Esophagus (tissue), 2 donors: ENCODE data around the gene DVL3. TPM values are rescaled to one million over a fixed set of nuclear protein-coding genes. Genes with fewer than 3 reads are reported as not detected.

Experiments used
- polyA plus RNA-seq, 2 donors: library from polyadenylated mRNA; stranded (reverse); fragments of 200-250 nt; gene quantifications; one replicate each; pipeline ENCODE4 v1.2.3, GENCODE V29; 2013
- donor health status: healthy with polysubstance abuse.
- donor health status: Bipolar disorder and iron deficiency.

DVL3 gene
- polyA plus RNA-seq, 2 donors, result 27.2 to 31.6 TPM

Other genes starting within 250 kb of the DVL3 start
- 10 to 100 TPM; 19.2 to 56.0 TPM for gene ABCC5, start 137.5 kb upstream of the DVL3 start, polyA plus RNA-seq
- gene HTR3D, start 123.6 kb upstream of the DVL3 start, polyA plus RNA-seq, result not detected
- gene HTR3C, start 102.3 kb upstream of the DVL3 start, polyA plus RNA-seq, result not detected
- gene HTR3E, start 58.3 kb upstream of the DVL3 start, polyA plus RNA-seq, result not detected
- 10 to 100 TPM; 31.0 to 37.7 TPM for gene EIF2B5, start 20.0 kb upstream of the DVL3 start, polyA plus RNA-seq
- gene AP2M1, start 19.5 kb downstream of the DVL3 start, polyA plus RNA-seq, result 100 to 1,000 TPM in 1 of 2 donors, 10 to 100 TPM in 1; 94.2 to 210 TPM
- 10 to 100 TPM; 42.3 to 42.4 TPM for gene ABCF3, start 30.8 kb downstream of the DVL3 start, polyA plus RNA-seq
- gene VWA5B2, start 74.2 kb downstream of the DVL3 start, polyA plus RNA-seq, result under 1 TPM; 0.02 to 0.04 TPM
- gene ALG3, start 93.6 kb downstream of the DVL3 start, polyA plus RNA-seq, result 10 to 100 TPM; 16.4 to 31.0 TPM
- 1 to 10 TPM; 3.5 to 8.6 TPM for gene EEF1AKMT4, start 94.3 kb downstream of the DVL3 start, polyA plus RNA-seq
- gene CAMK2N2, start 106.2 kb downstream of the DVL3 start, polyA plus RNA-seq, result under 1 TPM; 0.06 to 0.12 TPM
- gene ECE2, start 120.6 kb downstream of the DVL3 start, polyA plus RNA-seq, result not detected
- 100 to 1,000 TPM in 1 of 2 donors, 10 to 100 TPM in 1; 50.1 to 156 TPM for gene PSMD2, start 143.9 kb downstream of the DVL3 start, polyA plus RNA-seq
- 100 to 1,000 TPM; 222 to 257 TPM for gene EIF4G1, start 159.2 kb downstream of the DVL3 start, polyA plus RNA-seq
- 1 to 10 TPM; 7.7 to 9.5 TPM for gene FAM131A, start 182.2 kb downstream of the DVL3 start, polyA plus RNA-seq
- gene CLCN2, start 206.2 kb downstream of the DVL3 start, polyA plus RNA-seq, result 1 to 10 TPM; 3.1 to 5.4 TPM
- gene POLR2H, start 206.3 kb downstream of the DVL3 start, polyA plus RNA-seq, result 100 to 1,000 TPM in 1 of 2 donors, 10 to 100 TPM in 1; 79.6 to 103 TPM
- gene THPO, start 222.8 kb downstream of the DVL3 start, polyA plus RNA-seq, result under 1 TPM; 0.06 to 0.12 TPM
- gene CHRD, start 224.7 kb downstream of the DVL3 start, polyA plus RNA-seq, result 1 to 10 TPM; 2.2 to 3.0 TPM